Measurements from ENCODE around the gene CLIP2.

CLIP2 gene

DNA sequence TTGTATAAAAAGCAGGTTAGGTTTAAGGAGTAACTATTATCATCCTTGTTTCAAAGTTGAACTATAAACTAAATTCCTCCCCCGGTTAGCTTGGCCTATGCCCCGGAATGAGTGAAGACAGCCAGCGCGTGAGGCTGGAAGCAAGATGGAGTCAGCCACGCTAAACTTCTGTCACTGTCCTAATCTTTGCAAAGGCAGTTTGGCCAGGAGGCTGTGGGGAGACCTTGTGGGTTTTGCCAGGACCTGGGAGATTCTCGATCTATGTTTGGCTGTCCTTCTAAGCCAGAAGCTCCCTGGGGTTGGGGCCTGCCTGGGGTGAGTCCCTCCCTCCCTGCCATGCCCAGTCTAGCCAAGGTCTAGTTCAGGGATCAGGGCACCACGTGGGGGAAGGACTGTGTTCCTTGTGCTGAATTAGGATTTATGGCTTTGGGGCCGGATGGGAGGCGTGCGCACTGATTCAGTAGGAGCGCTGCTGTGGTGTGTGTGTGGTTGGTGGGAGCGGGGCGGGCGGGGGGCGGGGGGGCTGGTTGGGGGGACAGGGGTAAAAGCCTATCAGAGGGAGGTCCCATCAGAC, 163.6 kb downstream of the CLIP2 start:
- TF ChIP-seq SIN3A (IDR thresholded peaks at IDR 0.05; ENCODE audit: borderline replicate concordance, insufficient read depth, low read length): no peak
- TF ChIP-seq POLR2AphosphoS5 (IDR thresholded peaks at IDR 0.05; ENCODE audit: low read depth, low read length): no peak
- no peak for TF ChIP-seq FOXP2 (optimal IDR thresholded peaks at IDR 0.05; ENCODE audit: borderline replicate concordance, extremely low read depth, extremely low read length, insufficient read depth)
- no peak for TF ChIP-seq TAF1 (IDR thresholded peaks at IDR 0.05; ENCODE audit: borderline replicate concordance, insufficient read depth, low read length)

DNA sequence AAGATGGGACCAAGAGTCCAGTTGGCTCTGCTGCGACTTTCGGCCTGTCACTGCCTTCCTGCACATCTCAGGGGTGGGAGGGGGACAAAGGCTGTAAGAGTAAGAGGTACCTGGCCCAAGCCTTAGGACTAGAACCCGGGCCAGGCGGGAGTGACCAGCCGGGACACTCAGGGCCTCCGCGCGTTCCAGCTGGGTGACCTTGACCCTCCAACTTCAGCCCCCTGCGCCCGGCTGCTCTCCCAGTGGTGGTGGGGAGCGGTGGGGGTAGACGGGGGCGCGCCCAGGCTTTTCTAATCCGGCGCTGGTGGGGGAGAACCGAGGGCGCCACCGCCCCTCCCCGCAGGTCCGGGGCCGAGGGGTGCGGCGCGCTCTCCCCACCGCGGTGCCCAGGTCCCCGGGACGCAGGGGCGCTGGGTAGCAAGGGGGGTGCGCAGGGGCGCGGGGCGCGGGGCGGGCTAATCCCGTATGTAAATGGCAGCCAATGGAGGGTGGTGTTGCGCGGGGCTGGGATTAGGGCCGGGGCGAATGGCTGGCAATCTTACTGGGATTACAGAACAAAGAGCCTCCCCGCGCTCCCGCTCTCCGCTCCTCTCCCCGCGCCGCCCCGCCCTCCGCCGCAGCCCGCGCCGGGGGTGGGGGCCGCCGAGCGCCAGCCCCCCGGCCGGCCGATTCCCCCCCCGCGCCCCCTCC, 164.3 kb downstream of the CLIP2 start, which contains the start of gene GTF2IRD1:
Gene GTF2IRD1, plus strand, starts transcription at position 585 of the 690 bp plus-strand sequence. CDS start 54,175 bp downstream, outside the sequence.
- TF ChIP-seq SIN3A (IDR thresholded peaks at IDR 0.05; ENCODE audit: borderline replicate concordance, insufficient read depth, low read length): no peak

GRCh38 chr7:74454021-74454924, 165.1 kb downstream of the CLIP2 start:
- TF ChIP-seq, protein P1, sequence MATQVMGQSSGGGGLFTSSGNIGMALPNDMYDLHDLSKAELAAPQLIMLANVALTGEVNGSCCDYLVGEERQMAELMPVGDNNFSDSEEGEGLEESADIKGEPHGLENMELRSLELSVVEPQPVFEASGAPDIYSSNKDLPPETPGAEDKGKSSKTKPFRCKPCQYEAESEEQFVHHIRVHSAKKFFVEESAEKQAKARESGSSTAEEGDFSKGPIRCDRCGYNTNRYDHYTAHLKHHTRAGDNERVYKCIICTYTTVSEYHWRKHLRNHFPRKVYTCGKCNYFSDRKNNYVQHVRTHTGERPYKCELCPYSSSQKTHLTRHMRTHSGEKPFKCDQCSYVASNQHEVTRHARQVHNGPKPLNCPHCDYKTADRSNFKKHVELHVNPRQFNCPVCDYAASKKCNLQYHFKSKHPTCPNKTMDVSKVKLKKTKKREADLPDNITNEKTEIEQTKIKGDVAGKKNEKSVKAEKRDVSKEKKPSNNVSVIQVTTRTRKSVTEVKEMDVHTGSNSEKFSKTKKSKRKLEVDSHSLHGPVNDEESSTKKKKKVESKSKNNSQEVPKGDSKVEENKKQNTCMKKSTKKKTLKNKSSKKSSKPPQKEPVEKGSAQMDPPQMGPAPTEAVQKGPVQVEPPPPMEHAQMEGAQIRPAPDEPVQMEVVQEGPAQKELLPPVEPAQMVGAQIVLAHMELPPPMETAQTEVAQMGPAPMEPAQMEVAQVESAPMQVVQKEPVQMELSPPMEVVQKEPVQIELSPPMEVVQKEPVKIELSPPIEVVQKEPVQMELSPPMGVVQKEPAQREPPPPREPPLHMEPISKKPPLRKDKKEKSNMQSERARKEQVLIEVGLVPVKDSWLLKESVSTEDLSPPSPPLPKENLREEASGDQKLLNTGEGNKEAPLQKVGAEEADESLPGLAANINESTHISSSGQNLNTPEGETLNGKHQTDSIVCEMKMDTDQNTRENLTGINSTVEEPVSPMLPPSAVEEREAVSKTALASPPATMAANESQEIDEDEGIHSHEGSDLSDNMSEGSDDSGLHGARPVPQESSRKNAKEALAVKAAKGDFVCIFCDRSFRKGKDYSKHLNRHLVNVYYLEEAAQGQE (IDR thresholded peaks at IDR 0.05; ENCODE audit: insufficient read depth in 1 of 2, low read depth in 2 of 2, low read length in 2 of 2): no peak
- TF ChIP-seq SIN3A (IDR thresholded peaks at IDR 0.05; ENCODE audit: borderline replicate concordance, insufficient read depth, low read length) (no peak), POLR2AphosphoS5 (IDR thresholded peaks at IDR 0.05; ENCODE audit: low read depth, low read length) (no peak), FOXP2 (optimal IDR thresholded peaks at IDR 0.05; ENCODE audit: borderline replicate concordance, extremely low read depth, extremely low read length, insufficient read depth) (no peak), TAF1 (IDR thresholded peaks at IDR 0.05; ENCODE audit: borderline replicate concordance, insufficient read depth, low read length) (no peak)

GRCh38 chr7:74454925-74455288, 165.7 kb downstream of the CLIP2 start:
- TF ChIP-seq FOXP2 (optimal IDR thresholded peaks at IDR 0.05; ENCODE audit: borderline replicate concordance, extremely low read depth, extremely low read length, insufficient read depth) (no peak), SIN3A (IDR thresholded peaks at IDR 0.05; ENCODE audit: borderline replicate concordance, insufficient read depth, low read length) (no peak), TAF1 (IDR thresholded peaks at IDR 0.05; ENCODE audit: borderline replicate concordance, insufficient read depth, low read length) (no peak)
- TF ChIP-seq, protein P1 (IDR thresholded peaks at IDR 0.05; ENCODE audit: insufficient read depth in 1 of 2, low read depth in 2 of 2, low read length in 2 of 2): no peak

GRCh38 chr7:74455291-74455804, 166.1 kb downstream of the CLIP2 start:
- TF ChIP-seq SIN3A (IDR thresholded peaks at IDR 0.05; ENCODE audit: borderline replicate concordance, insufficient read depth, low read length) (no peak), POLR2AphosphoS5 (IDR thresholded peaks at IDR 0.05; ENCODE audit: low read depth, low read length) (no peak), TAF1 (IDR thresholded peaks at IDR 0.05; ENCODE audit: borderline replicate concordance, insufficient read depth, low read length) (no peak), FOXP2 (optimal IDR thresholded peaks at IDR 0.05; ENCODE audit: borderline replicate concordance, extremely low read depth, extremely low read length, insufficient read depth) (no peak)
- TF ChIP-seq, protein P1 (IDR thresholded peaks at IDR 0.05; ENCODE audit: insufficient read depth in 1 of 2, low read depth in 2 of 2, low read length in 2 of 2): no peak
